22Rv1 (cell line): ENCODE measurements around the gene TPPP.

Experiments used
- H3K27ac ChIP-seq: fragments of 450-650 bp; 2 replicates; pipeline ENCODE4 v1.5.1; 2017
- ZFX ChIP-seq: fragments of 450-650 bp; IDR thresholded peaks from 2 replicates; pipeline ENCODE4 v1.6.1; 2017; ENCODE audit warnings: antibody characterized with exemption, borderline replicate concordance
- TF ChIP-seq, protein P1 (sequence below): fragments of 450-650 bp; IDR thresholded peaks from 2 replicates; pipeline ENCODE4 v1.5.1; 2017; ENCODE audit warnings: mild to moderate bottlenecking

The TPPP gene

DNA sequence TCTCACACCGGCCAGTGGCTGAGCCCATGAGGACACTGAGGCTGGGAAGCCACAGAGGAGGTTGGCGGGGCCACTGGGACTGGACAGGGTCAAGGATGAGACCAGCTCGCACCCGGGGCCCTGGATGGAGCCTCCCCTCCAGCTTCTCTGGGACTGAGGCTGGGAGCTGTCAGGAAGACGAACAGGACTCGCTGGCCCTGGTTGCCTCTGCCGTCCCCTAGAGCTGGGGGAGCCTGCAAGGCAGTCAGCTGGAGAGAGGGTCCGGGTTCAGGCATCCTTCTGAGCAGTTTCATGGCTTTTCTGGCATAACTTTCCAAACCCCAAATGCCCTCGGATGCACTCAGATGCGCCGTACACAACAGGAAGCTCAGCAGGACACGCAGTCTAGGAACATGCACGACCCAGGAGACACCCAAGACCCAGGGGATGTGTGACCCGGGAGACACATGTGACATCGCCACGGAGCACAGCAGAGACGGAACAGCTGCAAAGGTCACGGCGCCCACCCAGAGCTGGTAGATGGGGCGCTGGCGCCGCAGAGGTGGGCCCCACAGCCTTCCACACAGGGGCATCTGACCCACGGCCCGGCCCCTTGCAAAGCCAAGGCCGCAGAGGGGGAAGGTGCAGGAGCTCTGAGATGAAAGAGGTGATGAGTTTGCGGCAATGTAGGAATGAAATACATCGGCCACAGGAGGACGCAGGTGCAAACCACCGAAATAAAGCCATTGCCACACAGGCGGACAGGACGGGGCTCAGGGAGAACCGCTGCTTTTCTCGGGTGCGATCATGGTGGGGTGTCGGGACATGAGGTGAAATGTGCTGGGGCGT, 17.1 kb downstream of the TPPP start:
- TF ChIP-seq, protein P1, sequence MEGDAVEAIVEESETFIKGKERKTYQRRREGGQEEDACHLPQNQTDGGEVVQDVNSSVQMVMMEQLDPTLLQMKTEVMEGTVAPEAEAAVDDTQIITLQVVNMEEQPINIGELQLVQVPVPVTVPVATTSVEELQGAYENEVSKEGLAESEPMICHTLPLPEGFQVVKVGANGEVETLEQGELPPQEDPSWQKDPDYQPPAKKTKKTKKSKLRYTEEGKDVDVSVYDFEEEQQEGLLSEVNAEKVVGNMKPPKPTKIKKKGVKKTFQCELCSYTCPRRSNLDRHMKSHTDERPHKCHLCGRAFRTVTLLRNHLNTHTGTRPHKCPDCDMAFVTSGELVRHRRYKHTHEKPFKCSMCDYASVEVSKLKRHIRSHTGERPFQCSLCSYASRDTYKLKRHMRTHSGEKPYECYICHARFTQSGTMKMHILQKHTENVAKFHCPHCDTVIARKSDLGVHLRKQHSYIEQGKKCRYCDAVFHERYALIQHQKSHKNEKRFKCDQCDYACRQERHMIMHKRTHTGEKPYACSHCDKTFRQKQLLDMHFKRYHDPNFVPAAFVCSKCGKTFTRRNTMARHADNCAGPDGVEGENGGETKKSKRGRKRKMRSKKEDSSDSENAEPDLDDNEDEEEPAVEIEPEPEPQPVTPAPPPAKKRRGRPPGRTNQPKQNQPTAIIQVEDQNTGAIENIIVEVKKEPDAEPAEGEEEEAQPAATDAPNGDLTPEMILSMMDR: no peak
- no peak for TF ChIP-seq ZFX
- H3K27ac ChIP-seq: no peak overlapping the region

GRCh38 chr5:675111-675870, 17.9 kb downstream of the TPPP start:
- TF ChIP-seq ZFX: no peak
- TF ChIP-seq, protein P1: no peak
- no peak overlapping the region for H3K27ac ChIP-seq

- no peak for TF ChIP-seq ZFX
- TF ChIP-seq, protein P1: no peak
- peak overlapping the region; percentile 65 for H3K27ac ChIP-seq
These were observed 18.5 kb downstream of the TPPP start for GRCh38 chr5:674630-675011.

- H3K27ac ChIP-seq: peak overlapping the region; percentile 65
- no peak for TF ChIP-seq ZFX
- TF ChIP-seq, protein P1: no peak
These were observed 19.1 kb downstream of the TPPP start for GRCh38 chr5:673831-674629.

DNA sequence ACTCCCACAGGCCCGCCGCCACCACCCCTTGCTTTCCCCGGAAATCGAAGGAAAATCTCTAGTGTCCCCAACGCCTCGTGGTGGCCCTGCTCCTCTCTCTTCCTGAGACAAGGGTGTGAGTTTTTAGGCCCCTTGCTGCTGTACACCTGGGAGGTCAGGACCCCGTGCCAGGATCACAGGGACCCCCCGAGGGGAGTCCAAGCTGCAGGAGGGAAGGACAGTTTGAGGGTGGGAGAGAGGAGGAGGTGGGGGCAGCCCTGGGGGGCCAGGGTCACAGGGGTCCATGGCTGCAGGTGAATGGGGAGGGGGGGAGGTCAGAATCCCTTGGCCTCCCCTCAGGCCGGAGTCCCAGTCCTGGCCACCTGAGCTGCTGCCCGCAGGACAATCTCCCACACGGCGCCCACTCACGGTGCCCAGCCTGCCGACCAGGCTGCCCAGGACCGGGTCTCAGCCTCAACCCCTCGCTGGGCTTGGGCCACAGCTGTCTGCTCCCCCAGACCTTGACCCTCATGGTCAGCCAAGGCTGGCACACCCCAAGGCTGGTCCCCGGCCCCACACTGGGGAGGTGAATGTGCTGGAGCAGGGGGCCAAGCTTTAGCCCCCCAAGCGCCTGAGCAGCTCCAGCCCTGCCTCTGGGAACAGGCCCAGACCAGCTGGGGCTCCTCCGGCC, 19.9 kb downstream of the TPPP start:
- TF ChIP-seq, protein P1: no peak
- no peak for TF ChIP-seq ZFX

DNA sequence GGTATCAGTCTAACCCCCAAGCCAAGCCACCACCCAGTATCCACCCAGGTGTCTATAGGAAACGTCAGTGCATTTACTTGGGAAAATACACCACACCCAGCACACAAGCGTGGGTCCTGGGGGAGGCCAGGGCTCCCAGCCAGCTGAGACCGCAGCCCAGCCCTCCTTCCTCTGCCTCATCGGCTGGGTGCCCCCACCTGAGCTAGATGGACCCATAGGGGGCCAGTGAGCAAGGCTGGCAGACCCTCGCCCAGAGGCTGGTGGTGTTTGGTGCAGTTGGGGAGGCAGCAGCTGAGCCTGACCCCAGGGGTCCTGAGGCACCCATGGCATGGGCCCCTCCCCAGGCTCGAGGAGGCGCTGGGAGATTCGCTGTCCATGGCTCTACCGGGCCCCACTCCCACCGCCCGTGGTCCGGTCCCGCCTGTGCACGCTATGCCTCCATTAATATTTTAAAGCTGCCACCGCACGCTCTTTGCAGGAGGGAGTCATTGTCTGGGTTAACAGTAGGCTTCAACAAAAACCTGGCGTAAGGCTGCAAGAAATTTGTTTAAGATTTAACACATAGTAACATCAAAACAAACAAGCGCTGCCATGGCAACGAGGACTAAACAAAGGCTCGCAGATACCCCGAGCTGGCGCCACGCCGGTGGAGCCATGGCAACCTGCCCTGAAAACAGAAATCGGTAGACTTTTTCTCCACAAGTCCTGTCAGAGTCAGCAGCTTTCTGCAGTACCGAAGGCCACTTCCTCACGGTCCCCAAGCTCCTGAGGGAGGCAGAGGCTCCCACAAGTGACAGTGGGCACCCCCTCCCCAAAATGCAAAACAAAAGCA, 20.6 kb downstream of the TPPP start:
- H3K27ac ChIP-seq: peak overlapping the region; percentile 65
- TF ChIP-seq, protein P1: no peak
- no peak for TF ChIP-seq ZFX

More for the DNA sequence above, 19.9 kb downstream of the TPPP start:
- peak overlapping the region; percentile 65 for H3K27ac ChIP-seq
